ENCODE results near the gene FAM120B.

Gene FAM120B

GRCh38 chr6:170277893-170278742, 28.4 kb upstream of the FAM120B start:
- no peak for DNase-seq
- TF ChIP-seq GATA1 (IDR thresholded peaks at IDR 0.05; ENCODE audit: low read depth, low read length) (no peak), POLR2A (IDR thresholded peaks at IDR 0.05; ENCODE audit: low read length) (no peak)

GRCh38 chr6:170278743-170279094, 27.8 kb upstream of the FAM120B start:
- no peak for DNase-seq
- no peak for TF ChIP-seq POLR2A (IDR thresholded peaks at IDR 0.05; ENCODE audit: low read length)
- no peak for TF ChIP-seq GATA1 (IDR thresholded peaks at IDR 0.05; ENCODE audit: low read depth, low read length)

GRCh38 chr6:170279426-170279825, 27.1 kb upstream of the FAM120B start:
- no peak for TF ChIP-seq GATA1 (IDR thresholded peaks at IDR 0.05; ENCODE audit: low read depth, low read length)
- DNase-seq = no peak

- TF ChIP-seq POLR2A (IDR thresholded peaks at IDR 0.05; ENCODE audit: low read length) (no peak), GATA1 (IDR thresholded peaks at IDR 0.05; ENCODE audit: low read depth, low read length) (no peak)
- no peak for DNase-seq
Measured at GRCh38 chr6:170279977-170280688, 26.4 kb upstream of the FAM120B start.

GRCh38 chr6:170280689-170281045, 25.9 kb upstream of the FAM120B start:
- TF ChIP-seq GATA1 (IDR thresholded peaks at IDR 0.05; ENCODE audit: low read depth, low read length) (no peak), POLR2A (IDR thresholded peaks at IDR 0.05; ENCODE audit: low read length) (no peak)
- no peak for DNase-seq

- TF ChIP-seq GATA1 (IDR thresholded peaks at IDR 0.05; ENCODE audit: low read depth, low read length) = no peak
- TF ChIP-seq POLR2A (IDR thresholded peaks at IDR 0.05; ENCODE audit: low read length) = no peak
- no peak for DNase-seq
Measured at GRCh38 chr6:170281331-170282292, 24.9 kb upstream of the FAM120B start.

- DNase-seq = no peak
- no peak for TF ChIP-seq GATA1 (IDR thresholded peaks at IDR 0.05; ENCODE audit: low read depth, low read length)
- TF ChIP-seq POLR2A (IDR thresholded peaks at IDR 0.05; ENCODE audit: low read length) = no peak
Measured at GRCh38 chr6:170282512-170283158, 23.9 kb upstream of the FAM120B start.

GRCh38 chr6:170283212-170284081, 23.1 kb upstream of the FAM120B start:
- DNase-seq = no peak
- TF ChIP-seq GATA1 (IDR thresholded peaks at IDR 0.05; ENCODE audit: low read depth, low read length) (no peak), POLR2A (IDR thresholded peaks at IDR 0.05; ENCODE audit: low read length) (no peak)

GRCh38 chr6:170284126-170284773, 22.3 kb upstream of the FAM120B start:
- TF ChIP-seq POLR2A (IDR thresholded peaks at IDR 0.05; ENCODE audit: low read length) = no peak
- no peak for TF ChIP-seq GATA1 (IDR thresholded peaks at IDR 0.05; ENCODE audit: low read depth, low read length)
- no peak for DNase-seq

- TF ChIP-seq POLR2A (IDR thresholded peaks at IDR 0.05; ENCODE audit: low read length) (no peak), GATA1 (IDR thresholded peaks at IDR 0.05; ENCODE audit: low read depth, low read length) (no peak)
- DNase-seq = no peak
Measured at GRCh38 chr6:170284866-170285469, 21.6 kb upstream of the FAM120B start.

- TF ChIP-seq GATA1 (IDR thresholded peaks at IDR 0.05; ENCODE audit: low read depth, low read length) (no peak), POLR2A (IDR thresholded peaks at IDR 0.05; ENCODE audit: low read length) (no peak)
- no peak for DNase-seq
Measured at GRCh38 chr6:170285482-170285881, 21.1 kb upstream of the FAM120B start.
